HG03439 (cell line): ENCODE results near the gene ANKRD29.

Source experiments
- ATAC-seq: cut with Tn5 transposase; IDR thresholded peaks from one replicate; pipeline ENCODE4 v1.9.1; 2021; ENCODE audit warnings: mild to moderate bottlenecking, moderate library complexity; ENCODE audit not compliant: unreplicated experiment

Gene ANKRD29

GRCh38 chr18:23688528-23688927 lies 25.8 kb upstream of the ANKRD29 start:
- ATAC-seq = no peak

GRCh38 chr18:23684515-23685197 lies 21.9 kb upstream of the ANKRD29 start:
- no peak for ATAC-seq

- ATAC-seq = no peak
These were observed 21.0 kb upstream of the ANKRD29 start for GRCh38 chr18:23683671-23684070.

- no peak for ATAC-seq
These were observed 20.4 kb upstream of the ANKRD29 start for GRCh38 chr18:23683155-23683554.

- no peak for ATAC-seq
These were observed 19.8 kb upstream of the ANKRD29 start for GRCh38 chr18:23682472-23682871.

GRCh38 chr18:23682045-23682444 lies 19.3 kb upstream of the ANKRD29 start:
- ATAC-seq = no peak

- ATAC-seq = no peak
These were observed 13.2 kb upstream of the ANKRD29 start for GRCh38 chr18:23675896-23676295.

- no peak for ATAC-seq
These were observed 12.5 kb upstream of the ANKRD29 start for GRCh38 chr18:23675236-23675635.

- no peak for ATAC-seq
These were observed 11.0 kb upstream of the ANKRD29 start for GRCh38 chr18:23673725-23674124.

GRCh38 chr18:23671564-23671963 lies 8.9 kb upstream of the ANKRD29 start:
- no peak for ATAC-seq

- no peak for ATAC-seq
These were observed 7.2 kb upstream of the ANKRD29 start for GRCh38 chr18:23669804-23670405.

GRCh38 chr18:23669202-23669766 lies 6.6 kb upstream of the ANKRD29 start:
- ATAC-seq = no peak

GRCh38 chr18:23668731-23669130 lies 6.0 kb upstream of the ANKRD29 start:
- ATAC-seq = no peak

- no peak for ATAC-seq
These were observed 4.4 kb upstream of the ANKRD29 start for GRCh38 chr18:23667114-23667513.

- ATAC-seq = no peak
These were observed 2.0 kb upstream of the ANKRD29 start for GRCh38 chr18:23664674-23665073.

GRCh38 chr18:23661735-23662308 lies 889 bp downstream of the ANKRD29 start:
- no peak for ATAC-seq

GRCh38 chr18:23658285-23658684 lies 4.4 kb downstream of the ANKRD29 start:
- no peak for ATAC-seq

- ATAC-seq = no peak
These were observed 10.5 kb downstream of the ANKRD29 start for GRCh38 chr18:23652232-23652631.

GRCh38 chr18:23650968-23651927 lies 11.5 kb downstream of the ANKRD29 start:
- ATAC-seq = no peak

GRCh38 chr18:23648940-23649607 lies 13.6 kb downstream of the ANKRD29 start:
- no peak for ATAC-seq
